Nucleus accumbens (tissue), 56 donors: ENCODE results near the gene GJB2.

Experiments used
- DNase-seq, 56 donors: peaks; one replicate each; lab custom pipeline; 2025; lab: John Stamatoyannopoulos, UW

The GJB2 gene

GRCh38 chr13:20144141-20144850 is 48.4 kb downstream of the GJB2 start:
- DNase-seq, result no peak

- DNase-seq, result no peak
These were observed 49.7 kb downstream of the GJB2 start for GRCh38 chr13:20142927-20143480.

- no peak for DNase-seq
These were observed 50.5 kb downstream of the GJB2 start for GRCh38 chr13:20142023-20142926.

- DNase-seq, result no peak
These were observed 51.3 kb downstream of the GJB2 start for GRCh38 chr13:20141238-20142022.

- no peak for DNase-seq
These were observed 52.3 kb downstream of the GJB2 start for GRCh38 chr13:20140487-20140886.

GRCh38 chr13:20137875-20138274 is 54.9 kb downstream of the GJB2 start:
- DNase-seq, result no peak
